SK-N-MC (cell line): ENCODE data around the gene NTF3.

Experiments used
- DNase-seq: peaks from one replicate; pipeline ENCODE4 v3.0.0-alpha.2; 2011; ENCODE audit warnings: low read depth, low spot score
- H3K27ac ChIP-seq: fragments of 200-600 bp; sonication (generic); 2 replicates; pipeline ENCODE4 v1.5.1; 2016; ENCODE audit warnings: mixed run types
- H3K36me3 ChIP-seq: fragments of 200-600 bp; sonication (generic); 2 replicates; pipeline ENCODE4 v1.6.1; 2017; ENCODE audit warnings: antibody characterized with exemption, low read length, mixed read lengths; ENCODE audit not compliant: insufficient read depth
- H3K4me3 ChIP-seq: fragments of 200-600 bp; sonication (generic); 2 replicates; pipeline ENCODE4 v1.5.1; 2016
- H3K9ac ChIP-seq: fragments of 200-600 bp; sonication (generic); 2 replicates; pipeline ENCODE4 v1.8.0; 2017; ENCODE audit warnings: mixed run types, mixed read lengths; ENCODE audit not compliant: insufficient read length
- H3K9me3 ChIP-seq: fragments of 200-600 bp; sonication (generic); 2 replicates; pipeline ENCODE4 v1.6.1; 2017; ENCODE audit warnings: low read depth, mild to moderate bottlenecking, antibody characterized with exemption, low read length, moderate library complexity, mixed read lengths
- EZH2 ChIP-seq: fragments of 200-600 bp; sonication (generic); IDR thresholded peaks from one replicate; pipeline ENCODE4 v1.6.1; 2017; ENCODE audit warnings: antibody characterized with exemption
- FOXP2 ChIP-seq: optimal IDR thresholded peaks from 2 replicates; pipeline ENCODE3; 2011; ENCODE audit warnings: mild to moderate bottlenecking, moderate library complexity; ENCODE audit not compliant: insufficient read depth; ENCODE audit errors: extremely low read length, control extremely low read depth
- POLR2AphosphoS5 ChIP-seq: IDR thresholded peaks from 2 replicates; pipeline ENCODE4 v1.6.1; 2012; ENCODE audit warnings: mild to moderate bottlenecking, low read depth, low read length, borderline replicate concordance

The NTF3 gene

DNA sequence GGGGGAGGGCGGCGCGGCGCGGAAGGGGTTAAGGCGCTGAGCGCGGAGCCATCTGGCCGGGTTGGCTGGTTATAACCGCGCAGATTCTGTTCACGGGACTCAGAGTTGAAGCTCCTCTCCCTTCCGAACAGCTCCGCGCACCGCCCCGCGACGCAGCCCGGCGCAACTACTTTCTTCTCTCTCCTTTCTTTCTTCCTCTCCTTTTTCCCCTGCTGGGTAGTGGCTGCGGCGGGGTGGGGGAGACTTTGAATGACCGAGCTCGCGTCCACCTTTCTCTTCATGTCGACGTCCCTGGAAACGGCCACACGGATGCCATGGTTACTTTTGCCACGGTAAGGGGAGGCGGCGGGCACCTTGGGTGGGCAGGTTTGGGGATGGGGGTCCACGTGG lies at the start of gene NTF3:
Gene NTF3, plus strand, starts transcription at position 98 of the 390 bp plus-strand sequence. Its CDS starts 217 bp downstream, at position 315.
- no peak within 1 kb of the TSS for H3K9ac ChIP-seq
- TF ChIP-seq EZH2 (no peak), POLR2AphosphoS5 (no peak), FOXP2 (no peak)
- DNase-seq: no peak
- no peak within 1 kb of the TSS for H3K27ac ChIP-seq
- H3K36me3 ChIP-seq: no peaks in the 10 kb centered on the region
- H3K4me3 ChIP-seq: no peak within 1 kb of the TSS
- H3K9me3 ChIP-seq: no peaks in the 10 kb centered on the region

DNA sequence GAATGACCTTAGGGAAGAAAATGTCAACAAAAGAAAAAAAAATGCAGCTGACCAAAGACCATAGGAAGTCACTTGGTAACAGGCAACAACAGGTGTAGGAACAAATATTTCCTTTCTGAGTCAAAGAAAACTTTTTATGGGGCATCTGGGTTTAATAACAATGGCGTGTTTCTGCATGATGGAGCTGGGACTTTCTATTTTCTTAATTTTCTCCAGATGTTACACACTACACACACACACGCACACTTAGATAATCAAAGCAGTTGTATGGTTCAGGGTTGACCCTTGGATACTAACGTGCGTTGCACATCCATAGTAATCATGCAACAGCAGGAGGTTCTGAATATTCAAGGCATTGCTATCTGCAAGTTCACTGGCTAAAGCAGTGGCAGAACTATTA lies 47.9 kb upstream of the NTF3 start:
- no peak overlapping the region for H3K9ac ChIP-seq
- no peaks in the 10 kb centered on the region for H3K36me3 ChIP-seq
- H3K4me3 ChIP-seq: no peak overlapping the region
- DNase-seq: no peak
- no peaks in the 10 kb centered on the region for H3K9me3 ChIP-seq
- no peak overlapping the region for H3K27ac ChIP-seq
- TF ChIP-seq POLR2AphosphoS5 (no peak), EZH2 (no peak), FOXP2 (no peak)

DNA sequence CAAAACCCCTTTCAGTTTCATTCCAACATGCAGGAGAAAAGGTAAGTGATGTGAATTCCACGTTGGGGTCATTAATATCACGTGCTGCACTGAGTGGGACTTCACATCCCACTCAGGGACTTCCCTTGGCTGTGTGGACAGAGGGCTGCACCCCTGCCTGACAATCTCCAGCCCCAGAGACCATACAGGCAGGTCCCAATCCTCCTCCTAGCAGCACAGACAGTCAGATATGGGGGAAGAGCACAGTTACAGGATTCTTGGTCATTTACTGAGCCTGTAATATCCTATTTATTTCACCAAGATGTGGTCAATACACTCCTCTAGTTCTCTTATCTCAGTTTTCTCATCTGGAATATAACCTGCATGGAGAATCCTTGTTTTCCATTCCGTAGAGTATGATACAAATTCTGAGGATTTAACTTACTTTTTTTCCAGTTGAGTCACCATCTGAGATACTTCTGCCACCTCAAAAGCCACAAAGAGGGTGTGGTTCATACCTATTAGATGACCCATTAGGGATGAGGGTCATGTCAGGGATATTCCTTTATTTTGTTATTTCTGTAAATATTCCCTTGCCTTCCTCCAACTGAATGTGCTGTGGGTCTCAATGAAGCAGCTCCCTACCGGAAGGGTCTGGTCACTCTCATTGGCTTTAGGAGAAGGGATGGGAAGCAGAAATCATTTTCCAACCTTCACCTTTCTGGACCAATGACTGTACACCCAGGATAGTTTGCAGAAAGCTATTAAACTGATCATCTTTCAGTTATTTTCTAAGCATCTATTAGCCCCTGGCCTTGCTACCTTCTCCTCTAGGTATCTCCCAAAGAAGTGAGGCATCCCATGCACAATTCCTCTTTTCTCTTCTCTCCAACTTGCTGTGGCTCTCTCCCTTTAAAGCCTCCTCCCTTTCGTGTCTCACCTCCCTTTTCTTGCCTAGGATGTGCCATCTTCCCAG lies 43.0 kb upstream of the NTF3 start:
- TF ChIP-seq EZH2 (no peak), POLR2AphosphoS5 (no peak), FOXP2 (no peak)

DNA sequence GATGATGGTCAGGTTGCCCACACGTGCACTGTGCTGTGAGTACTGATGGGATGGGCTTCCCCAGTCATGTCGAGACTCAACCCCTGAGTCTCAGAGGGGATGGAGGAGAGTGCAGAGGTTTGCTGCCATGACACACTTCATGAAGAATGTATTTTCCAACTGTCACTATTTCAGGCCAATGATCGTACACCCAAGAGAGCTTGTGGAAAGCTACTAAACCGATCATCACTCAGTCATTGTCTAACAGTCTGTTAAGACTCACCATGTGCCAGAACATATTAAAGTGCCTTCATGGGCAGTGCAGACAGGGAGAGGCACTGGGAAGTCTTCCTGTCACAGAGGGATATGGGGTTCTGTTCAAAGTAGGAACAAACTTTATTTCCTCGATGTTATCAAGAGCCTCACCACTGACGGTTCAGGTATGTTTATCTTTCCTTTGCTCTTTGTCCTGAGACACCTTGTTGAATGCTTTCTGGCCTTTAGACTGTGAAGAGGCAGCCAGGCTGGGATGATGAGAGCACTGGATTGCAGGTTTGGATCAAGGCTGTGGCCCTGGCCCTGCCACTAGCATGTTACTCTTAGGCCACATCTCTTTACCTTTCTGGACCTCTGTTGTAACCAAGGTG lies 41.6 kb upstream of the NTF3 start:
- TF ChIP-seq POLR2AphosphoS5 (no peak), EZH2 (no peak), FOXP2 (no peak)
- no peak overlapping the region for H3K27ac ChIP-seq
- H3K36me3 ChIP-seq: no peaks in the 10 kb centered on the region
- DNase-seq: no peak
- H3K9ac ChIP-seq: no peak overlapping the region
- no peaks in the 10 kb centered on the region for H3K9me3 ChIP-seq
- H3K4me3 ChIP-seq: no peak overlapping the region

More for the DNA sequence above, 43.0 kb upstream of the NTF3 start:
- Histone ChIP-seq H3K27ac (no peak overlapping the region), H3K36me3 (no peaks in the 10 kb centered on the region), H3K4me3 (no peak overlapping the region), H3K9ac (no peak overlapping the region), H3K9me3 (no peaks in the 10 kb centered on the region)
- no peak for DNase-seq

DNA sequence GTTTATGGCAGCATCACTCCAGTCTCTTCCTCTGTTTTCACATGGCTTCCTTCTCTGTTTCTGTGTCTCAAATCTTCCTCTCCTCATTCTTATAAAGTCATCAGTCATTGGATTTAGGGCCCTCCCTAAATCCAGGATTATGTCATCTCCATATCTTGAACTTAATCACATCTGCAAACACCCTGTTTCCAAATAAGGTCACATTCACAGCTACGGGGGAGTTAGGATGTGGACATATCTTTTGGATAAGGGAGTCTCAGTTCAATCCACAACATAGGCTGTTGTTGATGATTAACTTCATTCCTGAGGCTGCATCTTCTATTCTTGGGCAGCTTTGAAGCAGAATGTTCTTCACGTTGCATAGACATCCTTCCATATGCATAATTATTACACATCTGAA lies 40.3 kb upstream of the NTF3 start:
- H3K9ac ChIP-seq: no peak overlapping the region
- DNase-seq: no peak
- TF ChIP-seq EZH2 (no peak), POLR2AphosphoS5 (no peak), FOXP2 (no peak)

DNA sequence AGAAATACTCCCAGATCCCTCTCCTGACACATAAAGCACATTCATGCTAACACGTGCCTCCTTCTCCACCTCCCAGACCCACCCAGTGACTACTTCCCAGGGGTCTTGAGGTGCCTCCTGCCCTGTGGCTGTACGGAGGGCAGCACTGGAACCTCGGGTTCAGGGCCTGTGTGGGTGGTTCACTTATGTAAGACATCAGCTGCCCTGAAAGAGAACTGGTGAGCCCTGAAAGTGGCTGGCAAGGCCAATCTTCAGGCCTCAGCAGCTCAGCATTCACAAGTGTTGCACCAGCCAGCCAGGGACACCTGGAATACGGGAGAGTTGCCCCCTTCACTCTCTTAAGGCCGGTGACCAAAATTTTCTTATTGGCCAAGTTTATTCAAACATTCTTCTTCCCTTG lies 38.9 kb upstream of the NTF3 start:
- no peak overlapping the region for H3K27ac ChIP-seq
- H3K36me3 ChIP-seq: no peaks in the 10 kb centered on the region
- TF ChIP-seq POLR2AphosphoS5 (no peak), FOXP2 (no peak), EZH2 (no peak)
- no peaks in the 10 kb centered on the region for H3K9me3 ChIP-seq
- no peak overlapping the region for H3K9ac ChIP-seq
- H3K4me3 ChIP-seq: no peak overlapping the region
- DNase-seq: no peak

More for the DNA sequence above, 40.3 kb upstream of the NTF3 start:
- H3K4me3 ChIP-seq: no peak overlapping the region
- no peaks in the 10 kb centered on the region for H3K9me3 ChIP-seq
- no peaks in the 10 kb centered on the region for H3K36me3 ChIP-seq
- H3K27ac ChIP-seq: no peak overlapping the region

DNA sequence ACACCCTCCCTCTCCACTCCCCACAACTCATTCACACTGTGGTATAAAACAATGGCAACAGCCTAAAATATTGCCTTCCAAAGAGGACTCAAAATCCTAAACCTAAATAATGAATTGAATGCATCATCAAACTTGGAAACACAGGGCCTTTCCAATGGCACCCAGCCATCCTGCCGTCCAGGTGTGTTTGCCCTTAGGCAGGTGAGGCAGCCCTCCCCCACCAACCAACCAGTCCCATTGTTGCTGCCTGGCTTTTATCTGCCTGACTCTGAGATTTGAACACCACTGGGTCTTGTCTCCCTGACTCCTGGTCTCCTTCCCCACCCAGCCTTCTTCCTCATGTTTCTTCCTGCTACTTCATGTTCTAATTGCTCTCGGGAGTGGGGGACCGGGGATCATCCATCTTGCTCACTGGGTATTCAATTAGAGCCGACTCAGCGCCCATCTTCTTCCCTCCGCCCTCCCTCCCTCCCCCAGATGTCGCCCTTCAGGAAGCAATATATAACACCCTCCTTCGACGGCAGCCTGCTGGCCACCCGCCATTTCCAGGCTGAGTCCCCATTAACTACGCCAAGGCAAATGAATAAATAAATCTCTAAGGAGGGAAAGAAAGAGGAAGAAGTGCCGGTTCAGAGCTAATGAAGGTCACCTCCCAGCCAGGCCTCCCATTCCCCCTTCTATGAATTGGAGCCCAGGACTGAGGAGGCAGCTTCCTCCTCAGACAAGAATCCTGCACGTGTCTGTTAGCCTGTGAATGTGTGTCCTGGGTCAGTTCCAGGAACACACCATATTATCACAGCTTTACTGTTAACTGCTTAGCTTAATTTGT lies 36.3 kb upstream of the NTF3 start:
- Histone ChIP-seq H3K27ac (no peak overlapping the region), H3K36me3 (no peaks in the 10 kb centered on the region), H3K4me3 (no peak overlapping the region), H3K9me3 (no peaks in the 10 kb centered on the region), H3K9ac (no peak overlapping the region)
- TF ChIP-seq FOXP2: no peak
- no peak for TF ChIP-seq EZH2
- TF ChIP-seq POLR2AphosphoS5: no peak
- DNase-seq: no peak

DNA sequence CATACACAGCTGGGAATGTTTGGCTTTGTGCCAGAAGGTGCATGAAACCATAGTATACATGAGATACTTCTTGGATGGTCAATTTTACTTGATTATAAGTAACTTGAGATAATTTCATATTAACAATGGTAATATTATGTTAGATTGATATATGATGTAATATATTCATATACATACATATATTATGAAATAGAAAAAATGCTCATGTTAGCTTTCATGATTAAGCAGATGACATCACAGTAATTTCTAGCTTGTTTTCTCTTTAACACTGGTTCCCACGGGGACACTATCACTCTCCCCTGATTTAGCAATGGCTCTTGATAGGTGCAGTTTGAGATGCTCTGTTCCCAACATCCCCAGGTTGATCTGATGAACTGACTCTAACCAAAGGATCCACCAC lies 35.4 kb upstream of the NTF3 start:
- Histone ChIP-seq H3K36me3 (no peaks in the 10 kb centered on the region), H3K9me3 (no peaks in the 10 kb centered on the region), H3K4me3 (no peak overlapping the region), H3K27ac (no peak overlapping the region), H3K9ac (no peak overlapping the region)
- DNase-seq: no peak
- TF ChIP-seq FOXP2 (no peak), POLR2AphosphoS5 (no peak), EZH2 (no peak)
